D341Med (cell line): ENCODE measurements around the gene FAM167B.

Experiments
- DNase-seq: peaks from one replicate; pipeline ENCODE4 v3.0.0; 2012; ENCODE audit warnings: low spot score

The FAM167B gene

DNA sequence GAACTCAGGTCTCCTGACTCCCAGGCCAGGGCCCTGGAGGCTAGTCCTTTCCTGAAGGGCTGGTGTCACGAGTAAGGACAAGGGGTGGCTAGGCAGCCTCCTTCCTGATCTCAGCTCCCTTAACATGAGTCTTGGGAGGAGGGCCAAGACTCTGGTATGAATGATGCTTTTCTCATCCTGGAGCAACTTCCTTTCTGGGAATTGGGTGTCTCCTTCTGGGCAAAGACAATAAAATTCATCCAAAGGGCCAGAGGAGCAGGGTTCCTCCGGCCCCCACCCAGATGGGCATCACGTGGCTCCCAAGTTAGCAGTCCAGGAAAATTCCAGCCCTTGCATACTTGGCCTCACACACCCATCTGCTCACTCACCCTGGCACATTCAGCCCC lies at the start of gene FAM167B:
Gene FAM167B, plus strand, starts transcription at position 335 of the 386 bp plus-strand sequence. CDS start 200 bp downstream, outside the sequence.
- no peak for DNase-seq

DNA sequence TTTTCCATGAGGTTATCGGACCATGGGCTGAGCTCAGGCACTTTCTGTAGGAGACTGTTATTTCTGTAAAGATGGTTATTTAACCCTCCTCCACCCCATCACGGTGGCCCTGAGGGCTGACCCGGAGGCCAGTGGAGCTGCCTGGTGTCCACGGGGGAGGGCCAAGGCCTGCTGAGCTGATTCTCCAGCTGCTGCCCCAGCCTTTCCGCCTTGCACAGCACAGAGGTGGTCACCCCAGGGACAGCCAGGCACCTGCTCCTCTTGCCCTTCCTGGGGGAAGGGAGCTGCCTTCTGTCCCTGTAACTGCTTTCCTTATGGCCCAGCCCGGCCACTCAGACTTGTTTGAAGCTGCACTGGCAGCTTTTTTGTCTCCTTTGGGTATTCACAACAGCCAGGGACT lies 49.2 kb upstream of the FAM167B start:
- no peak for DNase-seq

DNA sequence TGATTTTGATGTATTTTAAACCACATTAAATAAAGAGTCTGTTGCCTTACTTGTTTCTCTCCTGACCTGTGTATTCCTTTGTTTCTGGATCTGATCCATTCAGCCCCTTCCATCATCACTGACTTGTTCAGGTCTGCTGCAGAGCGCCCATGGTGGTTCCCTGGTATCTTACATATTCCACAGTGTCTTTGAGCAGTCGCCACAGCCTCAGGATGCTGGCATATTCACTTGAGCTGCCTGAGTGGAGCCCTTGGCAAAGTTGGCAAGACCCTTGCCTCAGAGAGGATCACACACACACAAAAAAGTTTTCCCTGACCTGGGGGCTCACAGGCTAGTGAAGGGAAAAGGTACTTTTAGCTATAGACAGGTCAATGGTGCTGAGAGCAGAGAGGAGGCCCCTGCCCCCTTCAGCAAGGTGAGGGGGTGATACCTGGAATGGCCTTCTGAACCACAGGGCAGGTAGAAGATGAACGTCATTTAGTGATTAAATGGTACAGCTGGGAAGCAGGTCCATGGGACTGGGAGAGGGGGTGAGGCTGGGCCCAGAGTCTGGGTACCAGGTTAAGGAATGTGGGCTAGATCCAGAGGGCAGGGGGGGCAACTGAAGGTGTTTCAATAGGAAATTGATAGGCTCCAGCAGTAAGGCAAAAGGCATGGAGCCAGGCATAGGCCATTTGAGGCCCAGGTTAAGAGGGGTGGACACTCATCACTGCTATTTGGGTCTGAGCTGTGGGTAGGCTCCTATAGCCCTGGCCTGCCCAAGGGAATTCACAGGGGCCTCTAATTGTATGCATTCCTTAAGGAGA lies 48.6 kb upstream of the FAM167B start:
- no peak for DNase-seq

DNA sequence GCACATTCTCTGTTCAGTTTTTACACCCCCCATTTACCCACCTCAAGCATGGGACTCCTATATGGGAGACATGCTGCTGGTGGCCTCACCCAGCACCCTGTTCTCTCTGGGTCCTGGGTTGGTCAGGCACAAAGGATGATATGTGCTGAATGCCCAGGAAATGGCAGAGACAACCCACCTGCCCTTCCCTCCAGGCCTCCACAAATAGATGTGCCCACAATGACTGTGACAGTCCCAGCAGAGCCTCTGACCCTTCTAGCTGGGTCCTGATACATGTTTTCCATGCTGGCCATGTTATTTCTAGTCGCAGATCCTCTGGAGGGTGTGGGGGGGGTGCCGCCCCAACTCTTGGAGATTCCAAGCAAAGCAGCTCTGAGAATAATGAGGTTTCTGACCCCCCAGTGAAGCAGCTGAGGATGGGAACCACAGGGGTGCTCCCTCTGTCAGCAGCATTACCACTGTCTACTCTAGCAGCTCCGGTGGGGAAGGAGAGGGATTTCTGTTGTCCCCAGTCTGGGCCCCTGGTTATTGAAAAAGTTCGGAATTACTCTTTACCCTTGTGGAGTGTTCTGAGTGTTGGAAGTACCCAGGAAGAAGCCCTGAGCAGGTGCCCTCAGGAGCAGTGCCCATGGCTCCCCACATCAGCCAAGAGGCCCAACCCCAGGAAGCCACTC lies 47.8 kb upstream of the FAM167B start:
- DNase-seq = no peak

DNA sequence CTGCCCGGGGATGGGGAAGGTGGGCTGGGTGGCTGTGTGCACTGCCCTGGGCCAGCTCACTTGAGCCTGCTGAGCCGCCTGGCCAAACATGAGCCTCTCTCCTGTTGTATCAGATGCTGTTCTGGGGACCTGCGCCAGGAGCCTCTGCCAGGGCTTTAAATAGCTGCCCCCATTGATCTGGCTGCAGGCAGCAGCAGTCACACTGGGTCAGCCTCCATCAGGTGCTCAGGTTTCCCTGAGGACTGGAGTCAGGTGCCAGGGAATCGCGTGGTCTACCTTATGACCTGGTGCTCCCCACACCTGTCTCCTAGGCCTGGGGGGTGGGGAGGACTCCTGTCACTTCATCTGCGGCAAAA lies 47.3 kb upstream of the FAM167B start:
- DNase-seq = no peak

DNA sequence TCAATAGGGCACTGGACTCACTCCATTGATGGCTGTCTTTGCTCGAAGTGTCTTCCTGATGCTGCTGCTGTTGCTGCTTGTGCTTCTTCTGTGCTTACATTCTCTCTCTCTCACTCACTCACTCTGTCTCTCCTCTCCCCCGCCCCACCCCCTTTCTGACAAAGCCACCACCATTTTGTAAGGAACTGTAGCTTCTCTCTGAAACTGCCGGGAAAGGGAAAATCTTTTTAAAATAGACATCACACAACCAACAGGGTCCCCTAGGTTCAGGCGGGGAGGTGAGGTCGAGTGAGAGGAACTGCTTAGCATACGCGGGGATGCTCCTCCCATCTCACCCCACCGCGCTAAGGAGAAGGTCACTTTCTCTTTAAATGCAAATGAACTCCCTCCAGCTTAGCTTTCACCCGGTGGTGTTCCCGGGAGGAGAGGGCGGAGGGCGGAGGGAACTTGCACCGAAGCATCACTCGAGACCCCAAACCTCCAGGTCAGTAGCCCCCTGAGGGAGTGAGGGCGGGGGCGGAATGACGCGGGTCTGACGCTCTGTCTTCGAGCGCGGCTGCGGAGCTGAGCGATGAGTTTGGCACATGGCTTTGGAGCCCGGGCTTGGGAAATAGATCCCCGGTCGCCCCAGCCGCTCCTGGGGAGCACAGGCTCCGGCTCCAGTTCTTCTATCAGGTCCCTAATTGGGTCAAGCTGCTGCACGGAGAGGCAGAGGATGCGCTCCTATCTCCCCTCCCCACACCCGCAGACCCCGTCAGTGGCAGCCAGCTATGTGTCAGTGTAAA lies 46.6 kb upstream of the FAM167B start, which contains the start of gene CCDC28B:
Gene CCDC28B, plus strand, starts transcription at position 370 of the 785 bp plus-strand sequence. CDS start 1,341 bp downstream, outside the sequence.
- peak; percentile 76 for DNase-seq

DNA sequence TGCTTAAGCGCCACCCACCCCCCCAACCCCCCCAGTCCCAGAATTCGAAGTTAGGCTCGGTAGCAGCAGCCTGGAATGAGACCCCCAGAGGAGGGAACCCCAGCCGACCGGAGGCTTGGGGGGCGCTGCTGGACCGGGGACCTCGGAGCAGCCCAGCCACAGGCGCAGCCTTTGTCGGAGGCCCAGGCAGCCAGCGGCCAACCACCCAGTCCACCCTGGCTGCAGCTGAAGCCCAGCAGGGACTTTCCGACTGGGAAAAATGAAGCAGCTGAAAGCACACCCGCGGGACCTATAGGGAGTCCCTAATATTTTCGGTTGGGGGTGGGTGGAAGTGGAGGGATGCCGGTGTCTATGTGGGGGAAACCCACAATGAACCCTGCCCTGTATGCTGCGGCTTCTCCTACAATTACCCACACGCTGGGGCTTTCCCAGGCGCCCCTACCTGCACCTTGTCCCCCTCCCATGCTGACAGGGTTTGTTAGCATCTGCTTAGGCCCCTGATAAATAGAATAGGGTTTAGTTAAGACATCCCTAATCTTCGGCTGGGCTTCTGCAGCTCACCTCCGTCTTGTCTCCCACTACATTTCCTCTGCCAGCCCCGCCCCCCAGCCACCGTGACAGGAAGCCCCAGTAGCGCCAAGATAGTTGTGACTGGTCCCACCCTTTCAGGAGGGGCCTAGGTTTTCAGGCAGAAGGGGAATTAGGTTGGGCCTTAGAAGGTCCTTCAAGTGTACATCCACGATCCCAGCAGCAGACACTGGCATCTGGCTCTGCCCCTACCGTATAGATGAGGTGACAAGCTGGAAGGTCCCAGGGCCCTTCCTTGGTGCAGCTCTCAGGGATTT lies 45.8 kb upstream of the FAM167B start:
- peak; percentile 63 for DNase-seq

DNA sequence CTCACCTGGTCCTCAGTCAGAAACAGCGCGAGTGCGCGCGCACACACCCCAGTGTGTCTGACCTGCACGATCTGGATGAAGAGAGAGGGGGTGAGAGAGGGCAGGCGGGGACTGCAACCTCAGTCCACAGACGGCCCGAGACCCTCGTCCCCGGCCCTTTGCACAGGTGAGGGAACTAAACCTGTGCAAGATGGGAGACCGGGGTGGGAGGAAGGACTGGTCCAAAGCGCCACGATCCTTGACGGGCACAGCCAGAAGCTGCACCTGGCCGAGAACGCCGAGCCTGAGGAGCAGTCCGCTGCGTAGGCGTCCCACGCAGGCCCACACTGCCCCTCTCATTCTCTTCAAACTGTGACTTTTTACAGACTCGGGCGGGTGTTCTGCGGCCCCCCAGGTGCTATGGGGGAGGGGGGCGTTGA lies 42.1 kb upstream of the FAM167B start:
- no peak for DNase-seq

DNA sequence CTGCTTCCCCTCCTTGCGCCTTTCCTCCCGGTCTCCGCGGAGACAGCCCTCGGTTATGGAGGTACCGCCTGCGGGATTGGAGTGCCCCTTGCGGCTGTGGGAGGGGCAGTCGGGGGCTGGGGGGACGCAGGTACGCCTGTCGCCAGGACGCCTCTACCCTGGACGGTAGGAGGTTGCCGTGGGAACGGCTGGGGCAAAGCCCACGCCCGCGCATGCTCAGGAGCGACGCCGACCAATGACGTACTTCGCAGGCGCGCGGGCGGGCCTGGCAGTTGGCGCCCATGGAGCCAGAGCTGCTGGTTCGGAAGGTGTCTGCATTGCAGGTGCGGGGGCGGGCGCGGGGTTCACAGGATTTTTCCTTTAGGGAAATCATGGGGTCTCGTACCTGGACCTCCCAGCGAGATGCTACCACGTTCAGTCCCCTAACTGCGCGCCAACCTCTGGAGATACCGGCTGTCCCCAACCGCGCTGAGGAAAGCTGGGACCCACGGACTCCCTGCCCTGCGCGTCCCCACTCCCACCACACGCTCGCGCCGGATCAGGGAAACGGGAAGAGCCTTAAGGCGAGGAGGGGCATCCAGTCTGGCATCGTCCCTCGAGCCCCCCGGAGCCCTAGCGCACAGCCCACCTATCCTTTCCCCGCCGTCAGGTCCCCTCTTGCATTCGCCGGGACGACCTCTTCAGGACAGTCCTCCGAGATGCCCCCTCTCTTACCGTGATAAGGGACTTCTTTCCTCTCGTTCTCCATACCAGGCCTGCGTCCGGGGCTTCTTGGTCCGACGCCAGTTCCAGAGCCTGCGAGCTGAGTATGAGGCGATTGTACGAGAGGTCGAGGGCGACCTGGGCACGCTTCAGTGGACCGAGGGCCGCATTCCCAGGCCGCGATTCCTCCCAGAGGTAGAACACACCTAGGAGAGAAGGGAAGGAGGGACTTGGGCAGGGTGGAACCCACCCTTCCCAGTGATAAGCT lies 41.3 kb upstream of the FAM167B start, which contains the start of gene IQCC:
Gene IQCC, plus strand, starts transcription at position 271 of the 970 bp plus-strand sequence. Its CDS starts 11 bp downstream, at position 282.
- peak; percentile 93 for DNase-seq

DNA sequence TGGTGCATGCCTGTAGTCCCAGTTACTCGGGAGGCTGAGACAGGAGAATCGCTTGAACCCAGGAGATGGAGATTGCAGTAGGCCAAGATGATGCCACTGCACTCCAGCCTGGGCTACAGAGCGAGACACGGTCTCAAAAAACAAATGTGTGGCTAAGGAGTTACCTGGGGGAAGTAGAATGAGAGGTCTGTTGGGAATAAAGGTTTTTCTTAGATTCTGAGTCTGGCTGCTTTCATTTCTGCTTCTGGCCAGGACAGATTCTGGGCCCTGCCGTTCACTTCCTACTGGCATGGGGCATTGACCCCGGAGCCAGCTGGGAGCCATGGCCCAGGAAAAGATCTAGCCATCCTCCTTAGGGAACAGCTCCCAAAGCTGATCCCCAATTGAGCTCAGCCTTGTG lies 38.6 kb upstream of the FAM167B start:
- no peak for DNase-seq

DNA sequence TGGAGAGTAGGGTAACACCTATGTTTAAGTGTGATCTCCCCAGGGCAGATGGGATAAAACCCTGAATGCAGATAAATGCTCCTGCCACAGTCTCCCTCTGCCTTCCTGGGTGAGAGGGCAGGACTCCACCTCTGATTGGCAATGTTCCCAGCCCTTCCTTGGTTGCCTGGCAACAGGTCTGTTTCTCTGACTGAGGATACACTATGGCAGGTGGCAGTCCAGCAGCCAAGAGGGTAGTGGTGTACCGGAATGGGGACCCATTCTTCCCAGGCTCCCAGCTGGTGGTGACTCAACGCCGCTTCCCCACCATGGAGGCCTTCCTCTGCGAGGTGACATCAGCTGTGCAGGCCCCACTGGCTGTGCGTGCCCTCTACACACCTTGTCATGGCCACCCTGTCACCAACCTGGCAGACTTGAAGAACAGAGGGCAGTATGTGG lies 38.1 kb upstream of the FAM167B start, which contains the start of gene DCDC2B:
Gene DCDC2B, plus strand, starts transcription at position 199 of the 438 bp plus-strand sequence. Its CDS starts 5 bp downstream, at position 204.
- DNase-seq = peak; percentile 78

DNA sequence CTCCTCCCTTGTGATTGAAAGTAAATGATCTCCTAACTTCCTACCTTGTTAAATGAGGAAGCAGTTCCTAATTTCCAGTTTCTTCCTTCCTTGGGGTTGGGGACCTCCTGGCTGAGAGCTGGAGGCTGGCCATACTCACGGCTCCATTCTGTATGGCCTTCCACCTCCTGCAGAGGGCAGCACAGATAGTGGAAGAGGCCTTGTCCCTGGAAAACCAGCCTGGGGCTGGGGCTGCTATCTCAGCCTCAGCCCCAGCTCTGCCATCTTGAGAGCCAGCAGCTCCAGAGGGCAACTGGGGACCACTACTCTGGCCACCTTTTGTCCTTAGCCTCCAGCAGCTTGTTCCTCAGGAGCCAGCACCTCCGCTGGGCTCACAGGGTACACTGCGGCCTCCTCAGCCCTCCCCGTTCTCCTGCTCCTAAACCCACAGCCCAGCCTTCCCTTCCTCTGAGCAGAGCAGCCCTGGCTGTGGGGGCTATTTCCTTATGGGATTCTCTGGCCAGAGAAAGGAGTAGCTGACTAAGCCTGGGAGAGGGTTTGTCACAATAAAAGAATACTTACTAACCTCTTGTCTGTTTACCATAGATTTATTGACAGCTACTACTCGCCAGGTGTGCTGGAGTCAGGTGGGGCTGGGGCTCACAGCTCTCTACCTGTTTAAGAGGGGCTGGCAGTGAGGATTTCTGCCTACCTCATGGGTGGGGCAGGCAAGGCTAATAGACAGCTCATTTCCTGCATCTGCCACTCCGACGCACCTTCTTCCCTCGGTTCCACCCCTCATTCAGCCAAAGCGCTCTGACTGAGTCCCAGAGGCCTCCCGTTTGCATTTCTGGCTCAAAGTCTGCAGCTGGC lies 31.2 kb upstream of the FAM167B start:
- peak; percentile 81 for DNase-seq

DNA sequence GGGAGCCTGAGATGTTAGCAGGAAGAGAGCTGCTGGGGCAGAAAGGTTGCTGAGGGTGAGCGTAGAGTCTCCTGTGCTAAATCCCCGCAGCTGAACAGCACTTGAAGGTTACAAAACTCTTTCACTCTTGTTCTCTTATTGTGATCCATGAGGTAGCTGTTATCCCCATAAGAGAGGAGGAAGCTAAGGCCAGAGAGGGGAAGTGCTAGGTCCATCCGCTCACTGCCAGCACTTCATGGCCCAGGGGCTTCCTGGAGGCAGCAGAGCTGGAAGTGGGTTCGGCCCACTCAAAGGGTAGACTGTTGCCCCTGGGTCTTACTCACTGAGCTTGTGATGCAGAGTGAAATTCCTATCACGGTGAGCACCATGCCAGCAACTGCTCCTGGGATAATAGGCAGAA lies 30.5 kb upstream of the FAM167B start:
- DNase-seq = no peak

DNA sequence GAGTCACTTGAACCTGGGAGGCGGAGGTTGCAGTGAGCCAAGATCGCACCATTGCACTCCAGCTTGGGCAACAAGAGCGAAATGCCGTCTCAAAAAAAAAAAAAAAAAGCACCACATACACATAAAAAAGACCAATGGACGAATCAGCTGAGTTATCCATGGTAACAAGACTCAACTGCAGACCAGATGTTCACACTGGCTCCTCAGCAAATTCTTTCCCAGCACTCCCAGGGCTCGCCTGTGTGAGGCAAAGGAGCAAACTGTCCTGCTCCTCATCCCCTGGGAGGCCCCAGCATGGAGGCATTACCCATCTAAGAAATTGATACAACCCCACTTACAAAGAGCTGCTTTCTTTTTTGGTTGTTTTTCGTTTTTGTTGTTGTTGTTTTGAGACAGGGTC lies 28.0 kb upstream of the FAM167B start:
- no peak for DNase-seq

DNA sequence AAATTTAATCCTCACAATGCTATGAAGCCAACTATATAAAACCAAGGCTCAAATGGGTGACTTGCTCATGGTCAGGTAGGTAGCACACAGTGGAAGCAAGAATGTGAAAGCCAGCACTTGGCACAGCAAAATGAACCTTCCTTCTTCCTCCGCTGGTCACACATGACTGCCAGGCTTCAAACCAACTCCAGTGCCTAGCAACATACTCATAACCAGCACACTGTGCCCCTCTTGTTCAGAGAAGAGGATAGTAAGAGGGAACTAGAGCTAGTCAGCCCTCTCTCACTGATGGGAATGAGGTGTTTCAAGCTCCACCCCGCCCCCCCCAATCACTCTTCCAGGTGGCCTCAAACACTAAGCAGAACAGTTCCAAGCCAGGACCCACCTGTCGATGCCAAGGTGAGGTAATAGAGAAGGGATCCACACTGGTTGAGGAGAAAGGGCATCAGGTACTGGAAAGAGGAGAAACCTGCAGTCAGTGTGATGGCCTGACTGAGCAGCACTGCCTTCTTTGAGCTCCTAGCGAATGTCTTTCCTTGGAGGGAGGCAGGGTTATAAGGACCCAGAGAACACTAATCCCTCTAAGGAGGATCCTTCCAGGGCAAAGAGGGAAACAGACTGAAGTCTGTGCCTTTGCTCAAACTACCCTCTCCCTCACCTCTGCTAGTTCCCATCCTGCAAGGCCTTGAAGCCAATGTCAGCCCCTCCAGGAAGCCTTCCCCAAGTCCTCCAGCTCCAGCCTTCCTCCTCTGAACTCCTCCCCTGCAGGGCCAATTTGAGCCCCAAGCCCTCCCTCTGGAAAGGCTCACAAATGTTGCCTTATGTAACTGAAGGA lies 26.1 kb upstream of the FAM167B start:
- DNase-seq = no peak

DNA sequence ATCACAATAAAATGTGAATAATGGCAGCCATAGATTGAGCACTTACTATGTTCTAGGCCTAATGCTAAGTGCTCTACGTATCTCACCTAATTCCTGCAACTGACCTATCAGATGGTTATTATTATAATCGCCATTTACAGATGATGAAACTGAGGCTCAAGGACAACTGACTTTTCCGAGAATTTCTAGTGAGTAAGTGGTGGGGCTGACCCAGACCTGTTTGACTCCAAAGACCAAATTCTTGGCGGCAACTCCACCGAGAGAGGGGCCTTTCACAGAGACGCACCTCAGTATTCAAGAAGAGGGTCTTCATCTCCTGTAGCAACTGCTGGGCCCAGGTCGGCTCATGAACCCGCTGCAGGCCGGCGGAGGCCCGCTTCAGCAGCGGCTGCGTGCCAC lies 25.4 kb upstream of the FAM167B start:
- no peak for DNase-seq

DNA sequence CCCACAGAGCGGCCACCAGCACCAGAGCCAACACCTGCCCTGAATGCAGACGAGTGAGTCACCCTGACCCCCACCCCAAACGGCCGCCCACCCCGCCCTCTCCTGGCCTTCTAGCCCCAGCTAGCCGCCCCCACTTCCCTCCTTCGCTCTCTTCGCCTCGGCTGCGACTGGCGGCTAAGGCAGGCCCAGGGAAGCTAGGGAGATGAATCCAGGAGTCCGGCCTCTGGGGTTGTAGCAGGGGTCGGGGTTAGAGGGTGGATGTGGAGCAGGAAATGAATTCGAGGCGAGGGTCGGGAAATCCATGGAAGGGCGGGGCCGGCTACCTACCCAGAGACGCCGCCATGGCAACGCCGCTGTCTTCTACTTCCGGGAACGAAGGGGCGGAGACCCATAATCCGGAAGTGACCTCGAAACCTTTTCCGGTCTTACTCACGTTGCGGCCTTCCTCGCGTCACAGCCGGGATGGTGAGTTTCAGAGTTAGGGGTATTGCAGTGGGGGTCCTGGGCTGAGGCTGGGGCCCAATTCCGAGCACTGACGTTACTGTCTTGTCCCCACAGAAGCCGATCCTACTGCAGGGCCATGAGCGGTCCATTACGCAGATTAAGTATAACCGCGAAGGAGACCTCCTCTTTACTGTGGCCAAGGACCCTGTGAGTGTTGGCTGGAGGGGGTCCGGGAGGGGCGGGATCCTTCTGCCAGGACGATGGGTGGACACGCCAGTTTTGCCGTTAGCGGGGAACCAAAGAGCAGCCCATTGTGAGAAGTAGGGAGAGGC lies 24.9 kb upstream of the FAM167B start, which contains the start of the genes EIF3I and TMEM234:
Gene EIF3I, plus strand, starts transcription at position 428 of the 776 bp plus-strand sequence. Its CDS starts 35 bp downstream, at position 463.
Gene TMEM234, minus strand, starts transcription at position 374 of the 776 bp plus-strand sequence. Its CDS starts 31 bp downstream, at position 343.
- peak; percentile 94 for DNase-seq
